Endothelial cell of umbilical vein (primary cell): ENCODE data around the gene TRMT11. TPM values are rescaled to one million over a fixed set of nuclear protein-coding genes. Genes with fewer than 3 reads are reported as not detected.
"Not testable (repeated sequence)": the region's sequence is repeated elsewhere in the genome, so short reads cannot be mapped to it uniquely, and the experiment has no call there.

Experiments
- BruUV-seq: library from RNA; stranded (reverse); fragments of 400-500 nt; replicated peaks from 2 replicates; lab custom pipeline; 2021; lab: Mats Ljungman, UMichigan
- CTCF ChIA-PET: fragments of 300-600, 350-600 bp; sonication (Branson Sonifier 250); formaldehyde crosslinking; loops from one replicate; lab custom pipeline; 2021; ENCODE audit warnings: antibody characterized with exemption, inconsistent platforms; lab: Charles Lee
- POLR2A ChIA-PET: fragments of 300-600, 350-600 bp; sonication (Branson Sonifier 250); formaldehyde crosslinking; loops from one replicate; lab custom pipeline; 2021; ENCODE audit warnings: antibody characterized with exemption, inconsistent platforms; lab: Charles Lee
- DNase-seq: peaks from one replicate; pipeline ENCODE4 v3.0.0-alpha.2; 2011; ENCODE audit warnings: low read depth, low spot score
- FAIRE-seq: peaks from 2 replicates; lab custom pipeline; 2011; peaks lifted over from hg19 to GRCh38; lab: Jason Lieb, UNC
- H2AFZ ChIP-seq: 2 replicates; pipeline ENCODE4 v1.6.0; 2012; ENCODE audit warnings: low read depth, low read length, control low read depth, inconsistent platforms
- H3K27ac ChIP-seq: 2 replicates; pipeline ENCODE4 v1.5.1; 2011; ENCODE audit warnings: low read depth, mild to moderate bottlenecking, control low read depth, low read length, moderate library complexity; ENCODE audit not compliant: insufficient read depth
- H3K27me3 ChIP-seq, 2 experiments: 2 replicates each; pipeline versions ENCODE4 v1.6.0 to v1.6.1; 2011; ENCODE audit warnings: low read length in 2 of 2, mixed read lengths in 1 of 2; ENCODE audit not compliant: control insufficient read depth in 2 of 2, insufficient read depth in 2 of 2
- H3K36me3 ChIP-seq, 2 experiments: 2 replicates in 1 of 2; 3 replicates in 1 of 2; pipeline ENCODE4 v1.5.1; 2011; ENCODE audit warnings: low read length in 2 of 2, mild to moderate bottlenecking in 1 of 2, moderate library complexity in 1 of 2; ENCODE audit not compliant: control insufficient read depth in 2 of 2, insufficient read depth in 2 of 2; ENCODE audit errors: extremely low read depth in 1 of 2
- H3K4me1 ChIP-seq: 3 replicates; pipeline ENCODE4 v1.5.1; 2011; ENCODE audit warnings: mild to moderate bottlenecking, low read length; ENCODE audit not compliant: control insufficient read depth, insufficient read depth; ENCODE audit errors: extremely low read depth
- H3K4me2 ChIP-seq: 2 replicates; pipeline ENCODE4 v1.6.1; 2011; ENCODE audit warnings: low read length, control low read depth, mixed read lengths; ENCODE audit not compliant: insufficient read depth
- H3K4me3 ChIP-seq, 3 experiments: fragments of 200-600 bp in 1 of 3; sonication (generic), shearing (Covaris generic) in 1 of 3; replicated peaks in 1 of 3; 2 replicates each; pipeline ENCODE4 v1.5.1; 2011 to 2016; ENCODE audit warnings: control low read depth in 3 of 3, low read length in 3 of 3, mild to moderate bottlenecking in 2 of 3, inconsistent platforms in 1 of 3, low read depth in 1 of 3, moderate library complexity in 1 of 3; ENCODE audit not compliant: insufficient read depth in 1 of 3
- H3K79me2 ChIP-seq: 2 replicates; pipeline ENCODE4 v1.6.0; 2012; ENCODE audit warnings: low read length, inconsistent platforms; ENCODE audit not compliant: control insufficient read depth, insufficient read depth
- H3K9ac ChIP-seq: replicated peaks from 2 replicates; pipeline ENCODE3; 2011; ENCODE audit warnings: low read length, control low read depth; ENCODE audit not compliant: insufficient read depth; ENCODE audit errors: extremely low read depth
- H3K9me1 ChIP-seq: replicated peaks from 3 replicates; pipeline ENCODE4 v1.6.0; 2011; ENCODE audit warnings: mild to moderate bottlenecking, low read length; ENCODE audit not compliant: control insufficient read depth, insufficient read depth; ENCODE audit errors: extremely low read depth
- H3K9me3 ChIP-seq: replicated peaks from 2 replicates; pipeline ENCODE4 v1.5.1; 2012; ENCODE audit warnings: low read length, inconsistent platforms; ENCODE audit not compliant: control insufficient read depth, insufficient read depth
- H4K20me1 ChIP-seq: replicated peaks from 2 replicates; pipeline ENCODE3; 2011; ENCODE audit warnings: mild to moderate bottlenecking, low read length; ENCODE audit not compliant: control insufficient read depth, insufficient read depth; ENCODE audit errors: extremely low read depth
- EZH2 ChIP-seq: IDR thresholded peaks from 2 replicates; pipeline ENCODE4 v1.6.1; 2012; ENCODE audit warnings: borderline replicate concordance, low read depth, mild to moderate bottlenecking, moderate library complexity, low read length, inconsistent platforms; ENCODE audit not compliant: severe bottlenecking
- MYC ChIP-seq: IDR thresholded peaks from one replicate; pipeline ENCODE4 v1.6.1; 2011; ENCODE audit warnings: mild to moderate bottlenecking, low read depth, low read length
- dilution Hi-C: fragments of 300-500 bp; cut with MboI; formaldehyde crosslinking; loops from one replicate; pipeline ENCODE4 v1.15.0; 2019; ENCODE audit warnings: low sequenced_read_pairs; ENCODE audit not compliant: extremely low pct_ligation_motif_present
- intact Hi-C: fragments of 100-400 bp; cut with micrococcal nuclease; formaldehyde crosslinking; loops from one replicate; pipeline ENCODE4 v1.10.0; 2022
- polyA plus RNA-seq, 4 experiments: library from polyadenylated mRNA; depleted of rRNA in 3 of 4; stranded (reverse) in 3 of 4; unstranded in 1 of 4; fragments of >200 nt; gene quantifications; 2 replicates each; pipeline versions ENCODE4 v1.2.1 to v1.2.3, GENCODE V29; 2011 to 2012; ENCODE audit warnings: missing spikeins in 1 of 4
- total RNA-seq: library from RNA; stranded (reverse); gene quantifications from 2 replicates; pipeline ENCODE4 v1.2.3, GENCODE V29; 2021
- TF ChIP-seq, protein P1 (sequence below): IDR thresholded peaks from 2 replicates; pipeline ENCODE4 v1.6.1; 2011; ENCODE audit not compliant: insufficient read depth, insufficient read length

The TRMT11 gene
- total and polyA plus RNA-seq, 2 donors (not counting 3 experiments of a cell fraction or from before 2014, with no cell fraction given) = 5.1 to 10.7 TPM

GRCh38 chr6:126020305-126021050 lies 34.1 kb downstream of the TRMT11 start:
- dilution Hi-C loops (no loop called here), intact Hi-C loops (no loop called here)
- Histone ChIP-seq H3K79me2 (no peaks in the 10 kb centered on the region), H3K9ac (no peak overlapping the region), H3K9me1 (no peaks in the 10 kb centered on the region), H3K27me3 (no peaks in the 10 kb centered on the region), H4K20me1 (no peaks in the 10 kb centered on the region), H3K27ac (no peak overlapping the region), H3K4me2 (no peak overlapping the region), H3K36me3 (peaks cover 0 to 2% of the 10 kb centered on the region in 2 experiments), H3K9me3 (no peaks in the 10 kb centered on the region), H3K4me3 (no peak overlapping the region), H2AFZ (no peak overlapping the region), H3K4me1 (no peaks in the 10 kb centered on the region)
- no TSS peak for BruUV-seq
- DNase-seq (no peak), FAIRE-seq (no peak)
- TF ChIP-seq EZH2 = no peak
- TF ChIP-seq, protein P1, sequence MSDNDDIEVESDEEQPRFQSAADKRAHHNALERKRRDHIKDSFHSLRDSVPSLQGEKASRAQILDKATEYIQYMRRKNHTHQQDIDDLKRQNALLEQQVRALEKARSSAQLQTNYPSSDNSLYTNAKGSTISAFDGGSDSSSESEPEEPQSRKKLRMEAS = no peak
- TF ChIP-seq MYC = no peak
- POLR2A ChIA-PET = no interaction called here
- CTCF ChIA-PET = no interaction called here

GRCh38 chr6:126023474-126023873 lies 37.1 kb downstream of the TRMT11 start:
- dilution Hi-C loops, H3K9me1 ChIP-seq, POLR2A ChIA-PET, H3K27me3 ChIP-seq, H3K9ac ChIP-seq, H4K20me1 ChIP-seq, FAIRE-seq, intact Hi-C loops, H3K4me1 ChIP-seq, BruUV-seq, H3K9me3 ChIP-seq, H3K27ac ChIP-seq, H3K79me2 ChIP-seq, DNase-seq, H3K36me3 ChIP-seq, H3K4me3 ChIP-seq, H3K4me2 ChIP-seq, CTCF ChIA-PET, H2AFZ ChIP-seq: not testable (repeated sequence)
